Activated CD4-positive, alpha-beta T cell treated with anti-CD3 and anti-CD28 coated beads, Interleukin-2, amount 50 U/mL, for 16 hours (primary cell): Measurements from ENCODE around the gene ALG14.
"Not testable (repeated sequence)": the region's sequence is repeated elsewhere in the genome, so short reads cannot be mapped to it uniquely, and the experiment has no call there.

Experiments
- DNase-seq: peaks from one replicate; pipeline ENCODE4 v3.0.0-alpha.2; 2020

The ALG14 gene

GRCh38 chr1:95005584-95005983 lies 67.2 kb downstream of the ALG14 start:
- no peak for DNase-seq

GRCh38 chr1:95004013-95004412 lies 68.7 kb downstream of the ALG14 start:
- DNase-seq, result no peak

- no peak for DNase-seq
These were observed 69.4 kb downstream of the ALG14 start for GRCh38 chr1:95003433-95003738.

- no peak for DNase-seq
These were observed 70.0 kb downstream of the ALG14 start for GRCh38 chr1:95002540-95003432.

- no peak for DNase-seq
These were observed 70.6 kb downstream of the ALG14 start for GRCh38 chr1:95002164-95002539.

GRCh38 chr1:94999456-95000131 lies 73.2 kb downstream of the ALG14 start:
- no peak for DNase-seq

- no peak for DNase-seq
These were observed 74.0 kb downstream of the ALG14 start for GRCh38 chr1:94998748-94999147.

GRCh38 chr1:94998114-94998513 lies 74.6 kb downstream of the ALG14 start:
- no peak for DNase-seq

- not testable (repeated sequence) for DNase-seq
These were observed 77.2 kb downstream of the ALG14 start for GRCh38 chr1:94995536-94995935.

GRCh38 chr1:94994805-94995204 lies 77.9 kb downstream of the ALG14 start:
- no peak for DNase-seq

- DNase-seq, result no peak
These were observed 78.7 kb downstream of the ALG14 start for GRCh38 chr1:94993931-94994645.

- DNase-seq, result no peak
These were observed 79.7 kb downstream of the ALG14 start for GRCh38 chr1:94992863-94993563.

- DNase-seq, result no peak
These were observed 80.6 kb downstream of the ALG14 start for GRCh38 chr1:94992161-94992560.

- DNase-seq, result no peak
These were observed 82.8 kb downstream of the ALG14 start for GRCh38 chr1:94989911-94990473.

GRCh38 chr1:94989398-94989797 lies 83.4 kb downstream of the ALG14 start:
- DNase-seq, result no peak

GRCh38 chr1:94988356-94988755 lies 84.4 kb downstream of the ALG14 start:
- DNase-seq, result no peak

- no peak for DNase-seq
These were observed 86.0 kb downstream of the ALG14 start for GRCh38 chr1:94986783-94987182.

- no peak for DNase-seq
These were observed 89.5 kb downstream of the ALG14 start for GRCh38 chr1:94983171-94983739.

- no peak for DNase-seq
These were observed 90.4 kb downstream of the ALG14 start for GRCh38 chr1:94982398-94982797.

GRCh38 chr1:94981575-94981973 lies 91.2 kb downstream of the ALG14 start:
- no peak for DNase-seq

GRCh38 chr1:94980582-94981574 lies 91.9 kb downstream of the ALG14 start:
- no peak for DNase-seq
